HEK293 (cell line): ENCODE results near the gene CRIP2.

Experiments
- BCL11B ChIP-seq: fragments of 450-650 bp; formaldehyde crosslinking; IDR thresholded peaks from 2 replicates; pipeline ENCODE4 v1.5.1; 2016; ENCODE audit warnings: low read depth, missing biosample characterization, missing genetic modification characterization
- CTCF ChIP-seq: fragments of 450-650 bp; formaldehyde crosslinking; IDR thresholded peaks from 2 replicates; pipeline ENCODE4 v1.5.1; 2016; ENCODE audit warnings: missing biosample characterization, missing genetic modification characterization
- HOXA7 ChIP-seq: sonication (generic); formaldehyde crosslinking; IDR thresholded peaks from 2 replicates; pipeline ENCODE4 v1.8.1; 2022; ENCODE audit warnings: missing genetic modification reagents, borderline replicate concordance
- INSM2 ChIP-seq: fragments of 450-650 bp; formaldehyde crosslinking; IDR thresholded peaks from 2 replicates; pipeline ENCODE4 v1.5.1; 2016; ENCODE audit warnings: missing biosample characterization, missing genetic modification characterization
- KLF10 ChIP-seq: fragments of 450-650 bp; IDR thresholded peaks from 2 replicates; pipeline ENCODE4 v1.5.1; 2018; ENCODE audit warnings: missing biosample characterization, mild to moderate bottlenecking, missing genetic modification characterization
- MZF1 ChIP-seq: fragments of 450-650 bp; formaldehyde crosslinking; IDR thresholded peaks from 2 replicates; pipeline ENCODE4 v1.5.1; 2017; ENCODE audit warnings: missing biosample characterization, missing genetic modification characterization, borderline replicate concordance
- PATZ1 ChIP-seq: fragments of 450-650 bp; formaldehyde crosslinking; IDR thresholded peaks from 2 replicates; pipeline ENCODE4 v1.5.1; 2016; ENCODE audit warnings: missing biosample characterization, missing genetic modification characterization
- SCRT2 ChIP-seq: fragments of 450-650 bp; formaldehyde crosslinking; IDR thresholded peaks from 2 replicates; pipeline ENCODE4 v1.5.1; 2016; ENCODE audit warnings: missing biosample characterization, missing genetic modification characterization
- ZBTB21 ChIP-seq: fragments of 450-650 bp; formaldehyde crosslinking; IDR thresholded peaks from 2 replicates; pipeline ENCODE4 v1.5.1; 2017; ENCODE audit warnings: missing biosample characterization, missing genetic modification characterization
- ZBTB8A ChIP-seq: fragments of 450-650 bp; formaldehyde crosslinking; IDR thresholded peaks from 2 replicates; pipeline ENCODE4 v1.5.1; 2016; ENCODE audit warnings: missing biosample characterization, missing genetic modification characterization
- ZFP3 ChIP-seq: fragments of 450-650 bp; formaldehyde crosslinking; IDR thresholded peaks from 2 replicates; pipeline ENCODE4 v1.5.1; 2016; ENCODE audit warnings: low read depth, missing biosample characterization, missing genetic modification characterization
- ZNF132 ChIP-seq: fragments of 450-650 bp; formaldehyde crosslinking; IDR thresholded peaks from 2 replicates; pipeline ENCODE4 v1.5.1; 2017; ENCODE audit warnings: missing biosample characterization, missing genetic modification characterization, borderline replicate concordance
- ZNF2 ChIP-seq: fragments of 450-650 bp; formaldehyde crosslinking; IDR thresholded peaks from 2 replicates; pipeline ENCODE4 v1.5.1; 2016; ENCODE audit warnings: missing biosample characterization, missing genetic modification characterization
- ZNF335 ChIP-seq: fragments of 450-650 bp; formaldehyde crosslinking; conservative IDR thresholded peaks from 2 replicates; pipeline ENCODE4 v1.5.1; 2016; ENCODE audit warnings: missing biosample characterization, missing genetic modification characterization
- ZNF391 ChIP-seq: fragments of 450-650 bp; formaldehyde crosslinking; IDR thresholded peaks from 2 replicates; pipeline ENCODE4 v1.5.1; 2016; ENCODE audit warnings: low read depth, missing biosample characterization, missing genetic modification characterization, borderline replicate concordance
- ZNF398 ChIP-seq: fragments of 450-650 bp; formaldehyde crosslinking; IDR thresholded peaks from 2 replicates; pipeline ENCODE4 v1.5.1; 2017; ENCODE audit warnings: missing biosample characterization, missing genetic modification characterization
- ZNF423 ChIP-seq: fragments of 450-650 bp; formaldehyde crosslinking; IDR thresholded peaks from 2 replicates; pipeline ENCODE4 v1.5.1; 2016; ENCODE audit warnings: missing biosample characterization, missing genetic modification characterization
- ZNF48 ChIP-seq: fragments of 450-650 bp; formaldehyde crosslinking; IDR thresholded peaks from 2 replicates; pipeline ENCODE4 v1.5.1; 2016; ENCODE audit warnings: missing biosample characterization, missing genetic modification characterization
- ZNF501 ChIP-seq: fragments of 450-650 bp; formaldehyde crosslinking; IDR thresholded peaks from 2 replicates; pipeline ENCODE4 v1.5.1; 2016; ENCODE audit warnings: missing biosample characterization, missing genetic modification characterization
- ZNF654 ChIP-seq: fragments of 450-650 bp; formaldehyde crosslinking; IDR thresholded peaks from 2 replicates; pipeline ENCODE4 v1.5.1; 2016; ENCODE audit warnings: low read depth, missing biosample characterization, missing genetic modification characterization
- ZXDB ChIP-seq: fragments of 450-650 bp; formaldehyde crosslinking; IDR thresholded peaks from 2 replicates; pipeline ENCODE4 v1.5.1; 2016; ENCODE audit warnings: missing biosample characterization, missing genetic modification characterization
- TF ChIP-seq, protein P1 (sequence below): fragments of 450-650 bp; formaldehyde crosslinking; IDR thresholded peaks from 2 replicates; pipeline ENCODE4 v1.5.1; 2016; ENCODE audit warnings: missing biosample characterization, missing genetic modification characterization
- TF ChIP-seq, protein P2 (sequence below): fragments of 450-650 bp; formaldehyde crosslinking; IDR thresholded peaks from 2 replicates; pipeline ENCODE4 v1.5.1; 2017; ENCODE audit warnings: missing biosample characterization, missing genetic modification characterization
- TF ChIP-seq, protein P3 (sequence below): fragments of 450-650 bp; formaldehyde crosslinking; conservative IDR thresholded peaks from 2 replicates; pipeline ENCODE4 v1.5.1; 2016; ENCODE audit warnings: low read depth, missing biosample characterization, missing genetic modification characterization

Gene CRIP2

DNA sequence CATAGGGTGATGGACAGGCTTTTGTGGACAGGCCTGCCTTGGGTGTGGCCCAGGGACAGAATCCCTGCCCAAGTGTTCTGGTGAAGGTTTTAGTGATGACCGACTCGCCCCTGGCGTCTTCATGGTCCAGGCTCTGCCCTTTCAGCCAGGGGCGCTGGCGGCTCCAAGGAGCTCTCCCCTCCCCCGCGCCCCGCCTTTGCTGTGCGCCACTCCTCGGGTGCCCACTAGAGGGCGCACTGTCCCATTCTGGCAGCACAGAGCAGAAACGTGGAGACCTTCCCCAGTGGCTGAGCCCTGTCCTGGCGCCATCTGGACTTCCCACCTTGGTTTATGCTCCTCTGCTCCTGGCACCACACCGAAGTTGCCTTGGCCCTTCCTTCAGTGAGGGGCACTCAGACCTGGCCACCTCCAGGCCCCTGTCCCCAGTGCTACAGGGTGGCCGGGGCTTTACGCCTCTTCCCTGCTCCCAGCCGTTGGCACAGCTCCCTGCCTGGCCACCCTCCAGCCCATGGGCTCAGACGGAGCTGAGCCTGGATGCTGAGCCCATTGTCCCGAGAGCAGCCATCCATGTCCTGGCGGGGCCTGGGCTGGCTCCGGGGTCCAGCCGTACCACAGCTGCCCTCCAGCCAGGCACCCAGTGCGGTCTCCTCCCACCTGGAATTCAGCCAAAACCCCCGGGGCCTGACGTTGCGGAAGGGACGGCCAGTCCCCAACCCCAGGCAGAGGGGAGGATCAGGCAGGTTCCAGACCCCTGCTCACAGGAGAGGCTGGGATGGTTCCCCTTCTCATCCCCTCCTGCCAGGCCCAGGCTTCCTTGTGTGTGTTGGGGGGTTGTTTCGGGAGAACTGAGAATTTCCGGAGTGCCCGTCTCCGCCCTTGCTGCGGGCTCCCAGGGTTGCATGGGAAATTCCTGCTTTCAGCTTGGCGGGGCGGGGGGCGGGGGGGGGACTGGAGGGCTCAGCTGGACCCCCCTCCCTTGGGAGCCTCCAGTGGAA is 6.5 kb downstream of the CRIP2 start (continued):
- no peak; the same call in 1 of the 2 replicates for TF ChIP-seq INSM2 (tag by site-specific recombination)
- peak; percentile 97 for TF ChIP-seq ZNF335 (tag by site-specific recombination)
- peak; percentile 62; the same call in 1 of the 2 replicates for TF ChIP-seq ZNF391 (tag by site-specific recombination)
- no peak for TF ChIP-seq HOXA7 (CRISPR knock-in tag)
- no peak for TF ChIP-seq ZNF132 (tag by site-specific recombination)
- TF ChIP-seq ZNF654 (tag by site-specific recombination) = no peak
- TF ChIP-seq, protein P1, sequence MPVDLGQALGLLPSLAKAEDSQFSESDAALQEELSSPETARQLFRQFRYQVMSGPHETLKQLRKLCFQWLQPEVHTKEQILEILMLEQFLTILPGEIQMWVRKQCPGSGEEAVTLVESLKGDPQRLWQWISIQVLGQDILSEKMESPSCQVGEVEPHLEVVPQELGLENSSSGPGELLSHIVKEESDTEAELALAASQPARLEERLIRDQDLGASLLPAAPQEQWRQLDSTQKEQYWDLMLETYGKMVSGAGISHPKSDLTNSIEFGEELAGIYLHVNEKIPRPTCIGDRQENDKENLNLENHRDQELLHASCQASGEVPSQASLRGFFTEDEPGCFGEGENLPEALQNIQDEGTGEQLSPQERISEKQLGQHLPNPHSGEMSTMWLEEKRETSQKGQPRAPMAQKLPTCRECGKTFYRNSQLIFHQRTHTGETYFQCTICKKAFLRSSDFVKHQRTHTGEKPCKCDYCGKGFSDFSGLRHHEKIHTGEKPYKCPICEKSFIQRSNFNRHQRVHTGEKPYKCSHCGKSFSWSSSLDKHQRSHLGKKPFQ (tag by site-specific recombination) = no peak
- TF ChIP-seq, protein P2, sequence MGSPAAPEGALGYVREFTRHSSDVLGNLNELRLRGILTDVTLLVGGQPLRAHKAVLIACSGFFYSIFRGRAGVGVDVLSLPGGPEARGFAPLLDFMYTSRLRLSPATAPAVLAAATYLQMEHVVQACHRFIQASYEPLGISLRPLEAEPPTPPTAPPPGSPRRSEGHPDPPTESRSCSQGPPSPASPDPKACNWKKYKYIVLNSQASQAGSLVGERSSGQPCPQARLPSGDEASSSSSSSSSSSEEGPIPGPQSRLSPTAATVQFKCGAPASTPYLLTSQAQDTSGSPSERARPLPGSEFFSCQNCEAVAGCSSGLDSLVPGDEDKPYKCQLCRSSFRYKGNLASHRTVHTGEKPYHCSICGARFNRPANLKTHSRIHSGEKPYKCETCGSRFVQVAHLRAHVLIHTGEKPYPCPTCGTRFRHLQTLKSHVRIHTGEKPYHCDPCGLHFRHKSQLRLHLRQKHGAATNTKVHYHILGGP (tag by site-specific recombination) = no peak
- TF ChIP-seq ZNF423 (tag by site-specific recombination) = peak; percentile 37; the same call in 1 of the 2 replicates
- peak; percentile 79; the same call in 1 of the 2 replicates for TF ChIP-seq BCL11B (tag by site-specific recombination)
- TF ChIP-seq SCRT2 (tag by site-specific recombination) = no peak
- peak; percentile 83 for TF ChIP-seq ZNF398 (tag by site-specific recombination)
- peak; percentile 76; the same call in 1 of the 2 replicates for TF ChIP-seq ZXDB (tag by site-specific recombination)
- peak; percentile 51 for TF ChIP-seq ZBTB21 (tag by site-specific recombination)
- TF ChIP-seq KLF10 (tag by site-specific recombination) = peak; percentile 39; the same call in 1 of the 2 replicates
- no peak for TF ChIP-seq ZFP3
- no peak for TF ChIP-seq ZNF48 (tag by site-specific recombination)
- TF ChIP-seq ZNF501 (tag by site-specific recombination) = peak; percentile 91
- peak; percentile 88 for TF ChIP-seq PATZ1 (tag by site-specific recombination)
- peak; percentile 96 for TF ChIP-seq ZBTB8A (tag by site-specific recombination)
- TF ChIP-seq CTCF (tag by site-specific recombination) = peak; percentile 100
- TF ChIP-seq, protein P3, sequence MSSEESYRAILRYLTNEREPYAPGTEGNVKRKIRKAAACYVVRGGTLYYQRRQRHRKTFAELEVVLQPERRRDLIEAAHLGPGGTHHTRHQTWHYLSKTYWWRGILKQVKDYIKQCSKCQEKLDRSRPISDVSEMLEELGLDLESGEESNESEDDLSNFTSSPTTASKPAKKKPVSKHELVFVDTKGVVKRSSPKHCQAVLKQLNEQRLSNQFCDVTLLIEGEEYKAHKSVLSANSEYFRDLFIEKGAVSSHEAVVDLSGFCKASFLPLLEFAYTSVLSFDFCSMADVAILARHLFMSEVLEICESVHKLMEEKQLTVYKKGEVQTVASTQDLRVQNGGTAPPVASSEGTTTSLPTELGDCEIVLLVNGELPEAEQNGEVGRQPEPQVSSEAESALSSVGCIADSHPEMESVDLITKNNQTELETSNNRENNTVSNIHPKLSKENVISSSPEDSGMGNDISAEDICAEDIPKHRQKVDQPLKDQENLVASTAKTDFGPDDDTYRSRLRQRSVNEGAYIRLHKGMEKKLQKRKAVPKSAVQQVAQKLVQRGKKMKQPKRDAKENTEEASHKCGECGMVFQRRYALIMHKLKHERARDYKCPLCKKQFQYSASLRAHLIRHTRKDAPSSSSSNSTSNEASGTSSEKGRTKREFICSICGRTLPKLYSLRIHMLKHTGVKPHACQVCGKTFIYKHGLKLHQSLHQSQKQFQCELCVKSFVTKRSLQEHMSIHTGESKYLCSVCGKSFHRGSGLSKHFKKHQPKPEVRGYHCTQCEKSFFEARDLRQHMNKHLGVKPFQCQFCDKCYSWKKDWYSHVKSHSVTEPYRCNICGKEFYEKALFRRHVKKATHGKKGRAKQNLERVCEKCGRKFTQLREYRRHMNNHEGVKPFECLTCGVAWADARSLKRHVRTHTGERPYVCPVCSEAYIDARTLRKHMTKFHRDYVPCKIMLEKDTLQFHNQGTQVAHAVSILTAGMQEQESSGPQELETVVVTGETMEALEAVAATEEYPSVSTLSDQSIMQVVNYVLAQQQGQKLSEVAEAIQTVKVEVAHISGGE = no peak
- 0 out of 2 replicates have a peak, but pooled peaks have one; percentile 34 for TF ChIP-seq MZF1 (tag by site-specific recombination)
- peak; percentile 94 for TF ChIP-seq ZNF2 (tag by site-specific recombination)
